Panc1 (cell line): ENCODE measurements around the gene EPB41L4B. TPM values are rescaled to one million over a fixed set of nuclear protein-coding genes. Genes with fewer than 3 reads are reported as not detected.

Experiments
- ATAC-seq: fragments of 200-7000 bp; cut with Tn5 transposase; 2 replicates; pipeline ENCODE4 v1.9.1; 2020; ENCODE audit warnings: mild to moderate bottlenecking, moderate library complexity
- BruUV-seq: library from RNA; stranded (reverse); fragments of 400-500 nt; replicated peaks from 2 replicates; lab custom pipeline; 2021; lab: Mats Ljungman, UMichigan
- CTCF ChIA-PET: fragments of 300-600 bp; sonication (Branson Sonifier 250); formaldehyde crosslinking; loops from one replicate; lab custom pipeline; 2022; ENCODE audit warnings: antibody characterized with exemption; lab: Charles Lee
- POLR2A ChIA-PET: fragments of 300-600 bp; sonication (Branson Sonifier 250); formaldehyde crosslinking; loops from one replicate; lab custom pipeline; 2022; ENCODE audit warnings: antibody characterized with exemption; lab: Charles Lee
- DNase-seq: peaks from one replicate; pipeline ENCODE4 v3.0.0-alpha.2; 2010; ENCODE audit warnings: low read depth, low spot score
- H3K27ac ChIP-seq: 2 replicates; pipeline ENCODE4 v1.5.1; 2011; ENCODE audit warnings: mild to moderate bottlenecking, low read length, inconsistent platforms
- H3K27me3 ChIP-seq: fragments of 200-500 bp; sonication (Bioruptor generic); 2 replicates; pipeline ENCODE4 v1.6.0; 2014; ENCODE audit warnings: low read length, inconsistent platforms; ENCODE audit not compliant: control insufficient read depth, insufficient read depth
- H3K36me3 ChIP-seq: fragments of 200-500 bp; sonication (Bioruptor generic); 2 replicates; pipeline ENCODE4 v1.5.1; 2014; ENCODE audit warnings: inconsistent platforms, mild to moderate bottlenecking, low read length, moderate library complexity; ENCODE audit not compliant: control insufficient read depth, insufficient read depth
- H3K4me1 ChIP-seq: 2 replicates; pipeline ENCODE4 v1.5.1; 2011; ENCODE audit warnings: inconsistent platforms, mild to moderate bottlenecking, low read length, moderate library complexity; ENCODE audit not compliant: control insufficient read depth, insufficient read depth
- H3K4me3 ChIP-seq, 2 experiments: 2 replicates each; pipeline ENCODE4 v1.5.1; 2011 to 2012; ENCODE audit warnings: low read depth in 2 of 2, low read length in 2 of 2, mild to moderate bottlenecking in 2 of 2, inconsistent platforms in 1 of 2, moderate library complexity in 1 of 2
- H3K9me3 ChIP-seq: fragments of 200-500 bp; sonication (Bioruptor generic); 2 replicates; pipeline ENCODE4 v1.5.1; 2014; ENCODE audit warnings: low read depth, mild to moderate bottlenecking, inconsistent platforms, low read length, moderate library complexity; ENCODE audit not compliant: control insufficient read depth, insufficient read depth
- CTCF ChIP-seq: fragments of 450-650 bp; IDR thresholded peaks from 2 replicates; pipeline ENCODE4 v1.5.1; 2017; ENCODE audit warnings: mild to moderate bottlenecking
- POLR2AphosphoS5 ChIP-seq: IDR thresholded peaks from 2 replicates; pipeline ENCODE4 v1.6.1; 2012; ENCODE audit warnings: mild to moderate bottlenecking, low read depth, low read length, moderate library complexity
- REST ChIP-seq, 2 experiments: IDR thresholded peaks; 2 replicates each; pipeline ENCODE4 v1.6.1; 2011 to 2012; ENCODE audit warnings: low read depth in 2 of 2, control low read depth in 1 of 2, low read length in 1 of 2, mild to moderate bottlenecking in 1 of 2, moderate library complexity in 1 of 2; ENCODE audit not compliant: insufficient read depth in 1 of 2
- SIN3A ChIP-seq: IDR thresholded peaks from 2 replicates; pipeline ENCODE4 v1.6.1; 2012; ENCODE audit warnings: low read depth, mild to moderate bottlenecking, low read length, moderate library complexity, borderline replicate concordance; ENCODE audit not compliant: insufficient read depth
- TCF7L2 ChIP-seq: IDR thresholded peaks from 2 replicates; pipeline ENCODE4 v1.6.1; 2011; ENCODE audit warnings: mild to moderate bottlenecking, low read depth, low read length, inconsistent platforms
- in situ Hi-C: cut with HindIII; loops from 2 replicates; pipeline ENCODE4 v1.10.0; 2016; ENCODE audit warnings: low sequenced_read_pairs, low pct_unique_long_range_greater_than_20kb
- intact Hi-C: fragments of 100-400 bp; cut with micrococcal nuclease; formaldehyde crosslinking; loops from one replicate; pipeline ENCODE4 v1.10.0; 2022; ENCODE audit not compliant: unreplicated experiment
- total RNA-seq: library from RNA; stranded (reverse); gene quantifications from one replicate; pipeline ENCODE4 v1.2.1, GENCODE V29; 2021; ENCODE audit not compliant: unreplicated experiment

Gene EPB41L4B
- total RNA-seq, 1 experiment from 2014 or later: 27.8 TPM

GRCh38 chr9:109245310-109245897 is 75.5 kb downstream of the EPB41L4B start:
- H3K4me1 ChIP-seq: peaks cover 24% of the 10 kb centered on the region
- POLR2A ChIA-PET: no interaction called here
- DNase-seq: no peak
- H3K4me3 ChIP-seq: no peak overlapping the region
- intact Hi-C loops: no loop called here
- H3K36me3 ChIP-seq: peaks cover 8% of the 10 kb centered on the region; the same call in 1 of the 2 replicates
- CTCF ChIA-PET: no interaction called here
- no TSS peak for BruUV-seq
- ATAC-seq: no peak
- no peaks in the 10 kb centered on the region for H3K27me3 ChIP-seq
- in situ Hi-C loops: no loop called here
- H3K9me3 ChIP-seq: no peaks in the 10 kb centered on the region
- TF ChIP-seq SIN3A: no peak
- TF ChIP-seq REST (IDR thresholded peaks at IDR 0.05; ENCODE audit: insufficient read depth in 1 of 2, low read depth in 2 of 2, low read length in 1 of 2): no peak
- no peak for TF ChIP-seq TCF7L2
- no peak for TF ChIP-seq CTCF
- TF ChIP-seq POLR2AphosphoS5: no peak
- peak overlapping the region; percentile 54 for H3K27ac ChIP-seq

- Histone ChIP-seq H3K4me1 (peaks cover 14% of the 10 kb centered on the region), H3K9me3 (no peaks in the 10 kb centered on the region), H3K27ac (peak overlapping the region; percentile 54), H3K36me3 (peaks cover 8% of the 10 kb centered on the region; the same call in 1 of the 2 replicates), H3K4me3 (no peak overlapping the region), H3K27me3 (no peaks in the 10 kb centered on the region)
- ATAC-seq (peak; percentile 92), DNase-seq (peak; percentile 71)
- POLR2A ChIA-PET: no interaction called here
- BruUV-seq: no TSS peak
- intact Hi-C loops: no loop called here
- CTCF ChIA-PET: no interaction called here
- in situ Hi-C loops: no loop called here
- TF ChIP-seq TCF7L2: no peak
- no peak for TF ChIP-seq REST (IDR thresholded peaks at IDR 0.05; ENCODE audit: insufficient read depth in 1 of 2, low read depth in 2 of 2, low read length in 1 of 2)
- TF ChIP-seq CTCF: peak; percentile 87
These were observed 76.4 kb downstream of the EPB41L4B start for GRCh38 chr9:109244179-109245132.
